Hematopoietic multipotent progenitor cell treated with erythropoietin and hydrocortisone succinate and interleukin-3 and kit ligand, for 6 days (in vitro differentiated cells): Measurements from ENCODE around the gene TMC2.
"Not testable (repeated sequence)": the region's sequence is repeated elsewhere in the genome, so short reads cannot be mapped to it uniquely, and the experiment has no call there.

Source experiments
- DNase-seq: peaks from one replicate; pipeline ENCODE4 v3.0.0-alpha.2; 2015

Gene TMC2, protein sequence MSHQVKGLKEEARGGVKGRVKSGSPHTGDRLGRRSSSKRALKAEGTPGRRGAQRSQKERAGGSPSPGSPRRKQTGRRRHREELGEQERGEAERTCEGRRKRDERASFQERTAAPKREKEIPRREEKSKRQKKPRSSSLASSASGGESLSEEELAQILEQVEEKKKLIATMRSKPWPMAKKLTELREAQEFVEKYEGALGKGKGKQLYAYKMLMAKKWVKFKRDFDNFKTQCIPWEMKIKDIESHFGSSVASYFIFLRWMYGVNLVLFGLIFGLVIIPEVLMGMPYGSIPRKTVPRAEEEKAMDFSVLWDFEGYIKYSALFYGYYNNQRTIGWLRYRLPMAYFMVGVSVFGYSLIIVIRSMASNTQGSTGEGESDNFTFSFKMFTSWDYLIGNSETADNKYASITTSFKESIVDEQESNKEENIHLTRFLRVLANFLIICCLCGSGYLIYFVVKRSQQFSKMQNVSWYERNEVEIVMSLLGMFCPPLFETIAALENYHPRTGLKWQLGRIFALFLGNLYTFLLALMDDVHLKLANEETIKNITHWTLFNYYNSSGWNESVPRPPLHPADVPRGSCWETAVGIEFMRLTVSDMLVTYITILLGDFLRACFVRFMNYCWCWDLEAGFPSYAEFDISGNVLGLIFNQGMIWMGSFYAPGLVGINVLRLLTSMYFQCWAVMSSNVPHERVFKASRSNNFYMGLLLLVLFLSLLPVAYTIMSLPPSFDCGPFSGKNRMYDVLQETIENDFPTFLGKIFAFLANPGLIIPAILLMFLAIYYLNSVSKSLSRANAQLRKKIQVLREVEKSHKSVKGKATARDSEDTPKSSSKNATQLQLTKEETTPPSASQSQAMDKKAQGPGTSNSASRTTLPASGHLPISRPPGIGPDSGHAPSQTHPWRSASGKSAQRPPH

DNA sequence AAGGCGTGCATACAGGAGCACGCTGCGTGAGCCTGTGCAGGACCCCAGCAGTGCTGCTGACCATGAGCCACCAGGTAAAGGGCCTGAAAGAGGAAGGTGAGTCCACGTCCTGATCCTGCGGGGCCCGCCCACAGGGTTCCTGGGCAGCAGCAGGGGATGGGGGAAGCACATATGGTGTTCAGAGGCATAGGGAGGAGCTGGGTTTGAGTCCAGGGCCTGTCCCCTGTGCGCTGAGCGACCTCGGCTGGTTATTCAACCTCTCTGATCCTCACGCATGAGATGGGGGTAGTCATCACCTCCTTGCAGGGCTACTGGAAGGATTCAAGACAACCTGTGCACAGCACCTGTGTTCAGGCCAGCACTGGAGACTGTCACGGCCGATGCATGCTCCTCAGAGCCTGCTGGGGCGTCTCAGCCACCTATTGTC, at the start of gene TMC2:
Gene TMC2 (plus strand): TSS at position 14 of the 427 bp plus-strand sequence. CDS start 49 bp downstream, at position 63.
- DNase-seq = no peak

DNA sequence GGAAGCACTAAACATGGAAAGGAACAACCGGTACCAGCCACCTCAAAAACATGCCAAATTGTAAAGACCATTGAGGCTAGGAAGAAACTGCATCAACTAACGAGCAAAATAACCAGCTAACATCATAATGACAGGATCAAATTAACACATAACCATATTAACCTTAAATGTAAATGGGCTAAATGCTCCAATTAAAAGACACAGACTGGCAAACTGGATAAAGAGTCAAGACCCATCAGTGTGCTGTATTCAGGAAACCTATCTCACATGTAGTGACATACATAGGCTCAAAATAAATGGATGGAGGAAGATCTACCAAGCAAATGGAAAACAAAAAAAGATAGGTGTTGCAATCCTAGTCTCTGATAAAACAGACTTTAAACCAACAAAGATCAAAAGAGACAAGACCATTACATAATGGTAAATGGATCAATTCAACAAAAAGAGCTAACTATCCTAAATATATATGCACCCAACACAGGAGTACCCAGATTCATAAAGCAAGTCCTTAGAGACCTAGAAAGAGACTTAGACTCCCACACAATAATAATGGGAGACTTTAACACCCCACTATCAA, 33.5 kb upstream of the TMC2 start:
- not testable (repeated sequence) for DNase-seq

DNA sequence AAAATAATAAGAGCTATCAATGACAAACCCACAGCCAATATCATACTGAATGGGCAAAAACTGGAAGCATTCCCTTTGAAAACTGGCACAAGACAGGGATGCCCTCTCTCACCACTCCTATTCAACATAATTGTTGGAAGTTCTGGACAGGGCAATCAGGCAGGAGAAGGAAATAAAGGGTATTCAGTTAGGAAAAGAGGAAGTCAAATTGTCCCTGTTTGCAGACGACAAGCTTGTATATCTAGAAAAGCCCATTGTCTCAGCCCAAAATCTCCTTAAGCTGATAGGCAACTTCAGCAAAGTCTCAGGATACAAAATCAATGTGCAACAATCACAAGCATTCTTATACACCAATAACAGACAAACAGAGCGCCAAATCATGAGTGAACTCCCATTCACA, 31.6 kb upstream of the TMC2 start:
- not testable (repeated sequence) for DNase-seq

DNA sequence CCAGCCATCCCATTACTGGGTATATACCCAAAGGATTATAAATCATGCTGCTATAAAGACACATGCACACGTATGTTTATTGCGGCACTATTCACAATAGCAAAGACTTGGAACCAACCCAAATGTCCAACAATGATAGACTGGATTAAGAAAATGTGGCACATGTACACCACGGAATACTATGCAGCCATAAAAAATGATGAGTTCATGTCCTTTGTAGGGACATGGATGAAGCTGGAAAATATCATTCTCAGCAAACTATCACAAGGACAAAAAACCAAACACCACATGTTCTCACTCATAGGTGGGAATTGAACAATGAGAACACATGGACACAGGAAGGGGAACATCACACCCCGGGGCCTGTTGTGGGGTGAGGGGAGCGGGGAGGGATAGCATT, 29.9 kb upstream of the TMC2 start:
- DNase-seq = not testable (repeated sequence)

DNA sequence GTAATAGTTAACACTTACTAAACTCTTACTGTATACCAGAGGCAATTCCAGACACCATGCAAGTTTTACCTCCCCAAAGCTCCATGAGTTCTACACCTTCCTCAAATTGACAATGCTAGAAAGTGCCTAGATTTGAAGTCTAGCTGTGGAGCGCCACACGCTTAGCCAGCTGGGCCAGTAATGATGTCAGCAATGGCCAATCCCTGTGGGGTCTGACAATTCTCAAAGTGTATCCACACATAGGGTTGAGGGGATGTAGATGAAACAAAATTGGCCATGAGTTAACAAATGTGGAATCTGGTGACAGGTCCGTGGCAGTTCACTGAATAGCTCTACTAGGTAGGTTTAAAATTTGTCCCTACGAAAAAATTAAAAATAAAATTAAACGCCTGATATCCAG, 28.9 kb upstream of the TMC2 start:
- peak; percentile 24 for DNase-seq

DNA sequence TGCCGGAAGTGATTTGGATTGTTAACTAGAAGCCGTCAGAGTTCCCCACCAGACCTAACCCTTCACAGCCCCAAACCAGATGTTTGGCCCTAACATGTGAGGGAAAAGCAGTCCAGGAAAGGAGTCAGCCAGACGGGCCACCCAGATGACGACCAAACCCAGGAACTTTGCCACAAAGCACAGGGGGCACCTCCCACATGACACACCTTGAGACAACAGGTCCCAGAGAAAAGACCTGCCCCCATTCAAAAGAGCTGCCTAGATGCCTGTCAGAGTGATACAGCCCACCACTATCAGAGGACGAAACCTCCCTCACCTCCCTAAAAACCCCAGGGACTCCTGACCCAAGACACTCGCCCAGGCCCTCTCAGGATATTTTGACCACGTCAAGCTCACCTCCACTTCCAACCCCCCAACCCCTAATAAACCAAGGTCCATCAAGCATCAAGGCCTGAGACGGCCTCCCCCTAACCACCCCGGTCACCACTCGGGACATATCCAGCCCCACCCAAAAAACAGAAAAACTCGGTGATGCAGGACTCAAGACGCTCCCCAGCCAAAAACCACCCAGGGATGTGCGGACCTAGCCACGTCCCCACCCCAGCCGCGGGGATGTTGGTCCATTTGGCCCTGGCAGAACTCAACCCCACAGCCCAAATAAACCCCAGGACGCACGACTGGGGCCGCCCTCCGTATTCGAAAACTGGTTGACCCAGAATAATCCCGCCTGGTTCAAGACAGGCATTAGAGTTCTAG, 28.3 kb upstream of the TMC2 start:
- DNase-seq = peak; percentile 38

DNA sequence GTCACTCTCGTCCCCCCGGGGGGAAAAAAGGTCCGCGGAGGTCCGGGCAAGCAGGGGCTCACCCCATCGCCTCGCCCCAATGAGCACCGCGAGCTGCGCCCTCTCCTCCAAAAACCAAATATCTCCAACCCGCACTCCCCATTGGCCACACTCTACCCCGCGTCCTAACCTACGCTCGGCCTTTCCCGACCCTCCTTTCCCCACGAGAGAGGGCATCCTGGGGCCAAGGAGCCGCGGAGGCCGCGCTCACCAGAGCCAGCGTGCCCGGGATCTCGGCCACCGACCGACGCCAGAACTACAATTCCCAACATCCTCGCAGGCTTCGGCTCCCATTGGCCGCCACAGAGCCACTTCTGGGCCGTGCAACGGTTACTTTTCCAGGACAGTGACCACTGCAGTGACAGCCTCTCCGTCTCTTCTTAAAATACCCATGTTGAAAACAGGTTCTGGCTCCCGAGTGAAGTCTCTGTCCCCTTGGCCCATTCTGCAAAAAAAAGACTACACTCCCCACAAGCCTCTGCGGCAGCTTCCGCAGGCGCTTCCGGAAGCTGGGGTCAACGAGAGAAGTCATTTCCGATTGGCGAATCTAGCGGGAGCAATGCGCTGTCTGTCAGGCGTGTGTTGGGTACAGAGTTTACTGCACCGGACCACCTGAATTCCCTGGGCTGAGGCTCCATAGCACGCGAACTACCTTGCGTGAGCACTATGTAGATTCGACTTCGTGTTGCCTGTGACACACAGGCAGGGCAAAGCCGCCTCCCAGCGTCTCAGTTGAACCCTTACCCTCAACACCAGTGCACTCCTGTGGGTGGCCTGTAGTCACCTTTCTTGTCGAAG, 27.5 kb upstream of the TMC2 start, which contains the start of gene ZNF343:
Gene ZNF343 (minus strand): TSS at position 285 of the 837 bp plus-strand sequence. CDS start 15,020 bp downstream, outside the sequence.
- peak; percentile 95 for DNase-seq

DNA sequence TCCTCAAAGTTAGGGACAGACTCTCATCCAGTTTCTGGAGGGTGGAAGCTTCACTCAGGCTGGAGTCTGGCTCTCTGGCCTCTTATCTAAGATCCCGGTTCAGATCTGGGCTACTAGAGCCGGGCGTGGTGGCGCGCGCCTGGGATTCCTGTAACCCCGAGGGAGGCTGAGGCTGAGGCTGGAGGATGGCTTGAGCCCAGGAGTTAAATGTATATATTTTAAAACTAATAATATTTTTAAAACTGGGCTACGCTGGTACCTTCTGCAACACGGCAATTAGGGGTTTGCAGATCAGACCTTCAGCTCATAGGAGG, 26.9 kb upstream of the TMC2 start:
- no peak for DNase-seq

DNA sequence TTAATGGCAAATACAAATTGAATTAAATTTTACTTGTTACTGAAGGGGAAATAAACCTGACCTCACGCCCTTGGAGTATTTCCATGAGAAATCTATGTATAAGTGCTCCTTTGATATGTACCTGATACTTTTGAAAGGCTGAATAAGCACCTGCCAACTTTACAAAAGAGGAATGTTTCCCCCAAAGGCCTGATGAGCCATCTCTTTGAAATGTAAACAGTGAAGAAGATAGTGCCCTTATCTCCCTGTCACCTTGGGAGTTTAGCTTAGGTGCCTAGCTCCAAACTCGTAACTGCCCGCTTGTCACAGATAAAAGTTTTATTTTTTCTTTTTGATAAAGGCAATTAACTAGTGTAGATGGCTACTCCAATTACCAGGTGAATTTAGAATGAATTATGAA, 26.6 kb upstream of the TMC2 start:
- no peak for DNase-seq

DNA sequence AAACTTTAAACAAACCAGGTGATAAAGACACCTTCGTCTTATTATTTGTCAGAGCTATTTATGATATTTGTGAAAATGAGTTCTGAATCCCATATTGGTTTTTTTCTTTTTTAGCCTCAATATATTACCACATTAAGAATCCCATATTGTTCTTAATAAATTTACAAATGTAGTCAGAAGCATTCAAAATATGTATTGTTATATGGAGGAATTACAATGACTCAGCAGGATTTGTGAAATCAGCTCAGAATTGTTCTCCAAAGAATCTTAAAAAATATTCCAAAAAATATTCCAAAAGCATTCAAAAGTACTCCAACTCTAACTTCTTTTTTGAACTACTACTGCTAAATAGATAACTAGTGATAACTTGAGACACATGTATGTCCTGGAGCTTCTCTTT, 21.2 kb upstream of the TMC2 start:
- DNase-seq = no peak

DNA sequence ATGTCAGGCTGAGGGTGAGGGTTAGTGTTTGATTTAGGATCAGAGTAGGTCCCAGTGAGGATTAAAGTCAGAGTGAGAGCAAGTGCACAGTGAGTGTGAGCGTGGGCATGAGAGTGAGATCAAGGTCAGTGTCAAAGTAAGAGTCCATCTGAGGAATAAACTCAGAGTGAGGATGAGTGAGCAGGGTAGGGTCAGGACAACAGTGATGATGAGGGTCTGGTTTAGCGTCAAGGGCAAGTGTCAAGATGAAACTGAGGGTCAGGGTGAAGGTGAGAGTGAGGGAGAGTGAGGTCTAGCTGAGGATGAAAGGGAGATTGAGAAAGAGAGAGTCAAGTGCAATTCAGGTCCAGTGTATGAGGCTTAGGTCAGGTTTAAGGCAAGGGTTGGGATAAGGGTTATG, 20.0 kb upstream of the TMC2 start:
- DNase-seq = no peak

DNA sequence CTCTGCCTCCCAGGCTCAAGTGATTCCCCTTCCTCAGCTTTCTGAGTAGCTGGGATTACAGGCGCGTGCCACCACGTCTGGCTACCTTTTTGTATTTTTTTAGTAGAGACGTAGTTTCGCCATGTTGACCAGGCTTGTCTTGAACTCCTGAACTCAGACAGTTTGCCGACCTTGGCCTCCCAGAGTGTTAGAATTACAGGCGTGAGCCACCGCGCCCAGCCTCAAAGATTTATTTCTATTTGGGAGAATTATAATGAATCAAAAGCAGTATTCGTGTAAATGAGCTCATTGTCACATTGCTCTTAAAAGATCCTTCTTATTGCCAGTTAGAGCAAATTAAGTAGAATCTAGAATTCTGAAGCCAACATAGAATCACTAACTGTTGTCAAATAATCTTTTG, 18.3 kb upstream of the TMC2 start:
- no peak for DNase-seq

DNA sequence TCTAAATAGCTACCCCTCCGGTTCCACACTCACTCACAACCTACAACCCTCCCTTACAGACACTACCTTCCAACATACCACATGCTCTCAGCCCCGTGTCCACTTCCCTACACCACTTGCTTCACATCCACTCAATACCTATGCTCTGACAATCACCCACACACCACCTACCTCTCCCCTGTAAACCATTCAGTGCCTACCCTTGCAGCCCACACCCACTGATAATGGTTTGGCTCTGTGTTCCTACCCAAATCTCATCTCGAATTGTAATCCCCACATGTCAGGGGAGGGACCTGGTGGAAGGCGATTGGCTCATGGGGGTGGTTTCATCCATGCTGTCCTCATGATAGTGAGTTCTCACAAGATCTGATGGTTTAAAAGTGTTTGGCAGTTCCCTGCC, 17.8 kb upstream of the TMC2 start:
- DNase-seq = peak; percentile 21

DNA sequence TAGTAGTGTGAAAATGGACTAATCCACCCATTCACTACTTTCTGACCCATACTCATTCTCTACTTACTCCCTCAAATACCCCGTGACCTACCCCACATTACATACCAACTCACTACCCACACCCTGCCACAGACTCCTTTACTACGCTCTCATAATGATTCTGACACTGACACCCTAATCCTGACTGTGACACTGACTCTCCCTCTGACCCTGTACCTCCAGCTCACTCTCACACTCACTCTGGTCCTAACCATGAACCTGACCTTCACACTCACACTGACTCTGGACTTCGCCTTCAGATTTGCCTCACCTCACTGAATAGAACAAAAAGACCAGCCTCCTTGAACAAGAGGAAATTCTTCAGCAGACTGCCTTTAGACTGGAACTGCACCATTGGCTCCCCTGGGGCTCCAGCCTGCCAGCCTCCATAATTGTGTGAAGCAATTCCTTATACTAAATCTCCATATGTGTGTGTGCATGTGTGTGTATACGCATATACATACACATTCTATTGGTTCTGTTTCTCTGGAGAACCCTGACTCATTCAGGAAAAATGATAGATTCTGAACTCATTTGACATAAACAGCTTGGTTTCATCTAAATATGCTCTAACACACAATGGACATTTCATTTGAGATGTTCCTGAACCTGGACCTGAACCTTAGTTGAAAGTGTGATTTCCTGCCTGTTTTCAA, 17.1 kb upstream of the TMC2 start:
- no peak for DNase-seq

DNA sequence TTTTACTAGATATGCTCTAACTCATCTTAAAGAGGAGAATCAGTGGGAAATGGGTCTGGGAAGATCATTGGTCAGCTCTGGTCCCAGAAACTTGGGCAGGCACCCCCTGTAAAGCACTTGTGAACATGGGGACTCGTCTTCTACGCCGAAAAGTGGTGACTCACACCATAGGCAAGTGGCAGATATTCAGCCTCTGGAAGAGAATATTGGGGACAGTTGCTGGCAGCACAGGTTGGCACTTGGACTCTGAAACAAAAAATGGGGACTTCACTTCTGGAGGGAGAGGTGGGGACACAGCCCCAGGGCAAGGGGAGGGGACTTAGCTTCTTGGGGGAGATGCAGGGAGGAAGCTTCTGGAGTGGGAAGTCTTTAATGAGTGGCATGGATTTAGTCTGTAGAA, 15.8 kb upstream of the TMC2 start:
- DNase-seq = no peak

DNA sequence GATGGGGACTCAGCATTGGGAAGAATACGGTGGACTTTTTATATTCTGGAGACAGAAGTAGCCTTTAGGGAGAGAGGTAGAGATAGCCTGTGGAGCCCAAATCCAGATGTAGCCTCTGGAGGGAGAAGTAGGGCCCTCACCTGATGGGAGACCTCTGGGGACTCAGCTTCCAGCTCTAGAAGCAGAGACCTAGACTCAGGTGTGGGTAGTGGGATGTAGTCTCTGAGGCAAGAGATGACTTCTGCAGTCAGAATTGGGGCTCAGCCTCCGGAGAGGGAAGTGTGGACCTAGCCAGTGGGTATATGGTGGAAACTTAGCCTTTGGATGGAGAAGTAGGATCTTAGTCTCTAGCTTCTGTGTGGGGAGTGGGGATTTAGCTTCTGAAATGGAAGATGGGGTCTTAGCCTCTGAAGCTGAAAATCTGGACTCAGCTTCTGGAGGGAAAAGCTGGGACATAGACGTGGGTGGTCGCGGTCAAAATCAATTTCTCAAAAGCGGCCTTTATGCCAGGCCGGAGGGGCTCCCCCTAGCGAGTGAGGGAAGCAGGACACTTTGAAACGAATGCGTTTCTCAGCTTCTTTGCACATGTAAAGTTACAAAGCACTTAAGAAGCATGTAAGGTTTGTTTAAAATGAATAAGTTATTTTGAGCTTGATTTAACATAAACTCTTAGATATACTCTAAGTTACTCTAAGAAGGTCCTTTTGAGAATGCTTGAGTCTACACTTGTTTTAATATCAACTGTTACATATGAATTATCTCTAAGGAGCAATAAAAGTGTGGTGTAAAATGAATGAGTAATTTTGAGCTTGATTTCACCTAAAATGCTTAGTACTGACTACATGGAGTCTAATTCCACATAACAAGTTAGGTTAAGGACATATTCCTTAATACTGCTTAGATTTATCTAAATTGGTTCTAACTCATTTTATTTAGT, 14.7 kb upstream of the TMC2 start:
- DNase-seq = peak; percentile 75

DNA sequence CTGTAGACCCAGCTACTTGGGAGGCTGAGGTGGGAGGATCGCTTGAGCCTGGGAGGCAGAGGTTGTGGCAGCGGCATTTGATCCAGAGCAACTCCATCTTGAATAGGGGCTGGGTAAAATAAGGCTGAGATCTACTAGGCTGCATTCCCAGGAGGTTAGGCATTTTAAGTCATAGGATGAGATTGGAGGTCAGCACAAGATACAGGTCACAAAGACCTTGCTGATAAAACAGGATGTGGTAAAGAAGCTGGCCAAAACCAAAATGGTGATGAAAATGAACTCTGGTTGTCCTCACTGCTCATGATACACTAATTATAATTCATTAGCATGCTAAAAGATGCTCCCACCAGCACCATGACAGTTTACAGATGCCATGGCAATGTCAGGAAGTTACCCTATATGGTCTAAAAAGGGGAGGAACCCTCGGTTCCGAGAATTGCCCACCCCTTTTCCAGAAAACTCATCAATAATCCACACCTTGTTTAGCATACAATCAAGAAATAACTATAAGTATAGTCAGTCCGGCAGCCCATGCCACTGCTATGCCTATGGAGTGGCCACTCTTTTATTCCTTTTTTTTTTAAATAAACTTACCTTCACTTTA, 13.4 kb upstream of the TMC2 start:
- peak; percentile 31 for DNase-seq

DNA sequence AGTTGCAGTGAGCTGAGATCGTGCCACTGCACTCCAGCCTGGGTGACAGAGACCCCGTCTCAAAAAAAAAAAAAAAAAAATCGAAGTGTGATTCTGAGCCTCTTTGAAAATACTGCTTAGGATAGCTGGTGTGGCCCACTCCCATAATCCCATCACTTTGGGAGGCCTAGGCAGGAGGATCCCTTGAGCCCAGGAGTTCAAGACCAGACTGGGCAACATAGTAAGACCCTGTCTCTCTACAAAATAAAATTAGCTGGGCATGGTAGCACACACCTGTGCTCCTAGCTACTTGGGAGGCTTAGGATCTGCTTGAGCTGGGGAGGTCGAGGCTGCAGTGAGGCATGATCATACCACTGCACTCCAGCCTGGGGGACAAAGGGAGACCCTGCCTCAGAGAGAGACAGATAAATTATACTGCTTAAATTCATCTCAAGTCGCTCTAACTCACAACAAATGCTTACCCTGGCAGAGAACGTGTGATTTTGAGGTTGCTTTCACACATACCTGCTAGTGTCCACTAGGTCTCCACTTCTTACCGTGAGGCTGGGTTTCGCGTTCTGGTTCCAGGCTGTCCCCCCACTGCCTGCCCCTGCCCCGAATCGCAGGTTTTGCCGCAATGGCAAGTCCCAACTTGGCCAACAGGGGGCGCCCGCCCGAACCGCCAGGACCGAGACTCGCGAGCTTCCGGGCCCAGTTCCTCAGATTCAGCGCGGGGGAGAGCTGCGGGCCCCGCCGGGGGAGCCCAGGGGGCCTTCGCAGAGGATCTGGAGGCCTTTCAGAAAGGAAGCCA, 12.3 kb upstream of the TMC2 start:
- peak; percentile 88 for DNase-seq
